GM12875 (cell line): ENCODE measurements around the gene PDLIM1.

Experiments used
- H3K4me3 ChIP-seq: one replicate; pipeline ENCODE4 v1.5.1; 2011; ENCODE audit warnings: low read depth, low read length, control low read depth
- CTCF ChIP-seq: IDR thresholded peaks from 2 replicates; pipeline ENCODE4 v1.5.1; 2011; ENCODE audit warnings: low read depth, mild to moderate bottlenecking, control low read depth, inconsistent platforms, low read length, moderate library complexity, borderline replicate concordance; ENCODE audit not compliant: insufficient read depth

Gene PDLIM1

GRCh38 chr10:95277201-95277570, 13.6 kb downstream of the PDLIM1 start:
- H3K4me3 ChIP-seq, result no peak overlapping the region
- TF ChIP-seq CTCF, result no peak

- TF ChIP-seq CTCF, result no peak
Measured at GRCh38 chr10:95276367-95277200, 14.2 kb downstream of the PDLIM1 start.

GRCh38 chr10:95275726-95276366, 15.0 kb downstream of the PDLIM1 start:
- TF ChIP-seq CTCF, result no peak
- H3K4me3 ChIP-seq, result no peak overlapping the region

More at GRCh38 chr10:95276367-95277200, 14.2 kb downstream of the PDLIM1 start:
- no peak overlapping the region for H3K4me3 ChIP-seq

GRCh38 chr10:95273393-95274312, 17.1 kb downstream of the PDLIM1 start:
- no peak overlapping the region for H3K4me3 ChIP-seq
- no peak for TF ChIP-seq CTCF

GRCh38 chr10:95268438-95268837, 22.4 kb downstream of the PDLIM1 start:
- no peak overlapping the region for H3K4me3 ChIP-seq
- no peak for TF ChIP-seq CTCF

GRCh38 chr10:95267251-95267650, 23.6 kb downstream of the PDLIM1 start:
- no peak overlapping the region for H3K4me3 ChIP-seq
- TF ChIP-seq CTCF, result no peak
